HEK293 (cell line): ENCODE data around the gene TTC39A.

Experiments used
- CTCF ChIA-PET: fragments of 350-600 bp; formaldehyde crosslinking; extraction: SDS; loops from one replicate; lab custom pipeline; 2021; ENCODE audit warnings: antibody characterized with exemption; lab: Yijun Ruan, JAX
- POLR2A ChIA-PET: fragments of 300-600 bp; formaldehyde crosslinking; extraction: SDS; loops from one replicate; lab custom pipeline; 2020; ENCODE audit warnings: antibody characterized with exemption, inconsistent platforms; lab: Yijun Ruan, JAX
- H3K27ac ChIP-seq: fragments of 200-500 bp; sonication (Bioruptor generic); 2 replicates; pipeline ENCODE4 v1.5.1; 2014; ENCODE audit warnings: low read depth, low read length, control low read depth, inconsistent platforms; ENCODE audit errors: extremely low read depth
- H3K36me3 ChIP-seq, 2 experiments: fragments of 200-500 bp in 1 of 2; sonication (Bioruptor generic) in 1 of 2; 1 replicate in 1 of 2; 2 replicates in 1 of 2; pipeline ENCODE4 v1.5.1; 2014 to 2017; ENCODE audit warnings: inconsistent platforms in 2 of 2, low read length in 2 of 2; ENCODE audit not compliant: control insufficient read depth in 2 of 2, insufficient read depth in 1 of 2
- H3K4me1 ChIP-seq: fragments of 200-500 bp; sonication (Bioruptor generic); 2 replicates; pipeline ENCODE4 v1.5.1; 2014; ENCODE audit warnings: mild to moderate bottlenecking, low read length, inconsistent platforms; ENCODE audit not compliant: control insufficient read depth, insufficient read depth
- H3K4me3 ChIP-seq: 2 replicates; pipeline ENCODE4 v1.5.1; 2011; ENCODE audit warnings: low read depth, mild to moderate bottlenecking, control low read depth, low read length, moderate library complexity
- H3K9me3 ChIP-seq: fragments of 200-500 bp; sonication (Bioruptor generic); 2 replicates; pipeline ENCODE4 v1.5.1; 2014; ENCODE audit warnings: low read depth, low read length, inconsistent platforms; ENCODE audit not compliant: control insufficient read depth, insufficient read depth
- BCL11B ChIP-seq: fragments of 450-650 bp; formaldehyde crosslinking; IDR thresholded peaks from 2 replicates; pipeline ENCODE4 v1.5.1; 2016; ENCODE audit warnings: low read depth, missing biosample characterization, missing genetic modification characterization
- GLIS1 ChIP-seq: fragments of 450-650 bp; formaldehyde crosslinking; IDR thresholded peaks from 2 replicates; pipeline ENCODE4 v1.5.1; 2016; ENCODE audit warnings: missing biosample characterization, missing genetic modification characterization
- SP3 ChIP-seq: fragments of 450-650 bp; formaldehyde crosslinking; IDR thresholded peaks from 2 replicates; pipeline ENCODE4 v1.5.1; 2016; ENCODE audit warnings: missing biosample characterization, missing genetic modification characterization
- TRIM28 ChIP-seq: IDR thresholded peaks from 2 replicates; pipeline ENCODE4 v1.6.1; 2011; ENCODE audit warnings: low read length, control low read depth, borderline replicate concordance
- ZBTB20 ChIP-seq: fragments of 450-650 bp; formaldehyde crosslinking; IDR thresholded peaks from 2 replicates; pipeline ENCODE4 v1.5.1; 2016; ENCODE audit warnings: missing biosample characterization, missing genetic modification characterization
- ZNF112 ChIP-seq: fragments of 450-650 bp; formaldehyde crosslinking; IDR thresholded peaks from 2 replicates; pipeline ENCODE4 v1.5.0; 2017; ENCODE audit warnings: missing biosample characterization, missing genetic modification characterization
- ZNF114 ChIP-seq: fragments of 450-650 bp; formaldehyde crosslinking; IDR thresholded peaks from 2 replicates; pipeline ENCODE4 v1.5.0; 2017; ENCODE audit warnings: missing biosample characterization, missing genetic modification characterization
- ZNF133 ChIP-seq: fragments of 450-650 bp; formaldehyde crosslinking; IDR thresholded peaks from 2 replicates; pipeline ENCODE4 v1.5.1; 2016; ENCODE audit warnings: missing biosample characterization, missing genetic modification characterization
- ZNF138 ChIP-seq: fragments of 450-650 bp; formaldehyde crosslinking; IDR thresholded peaks from 2 replicates; pipeline ENCODE4 v1.5.1; 2016; ENCODE audit warnings: missing biosample characterization, missing genetic modification characterization, borderline replicate concordance
- ZNF2 ChIP-seq: fragments of 450-650 bp; formaldehyde crosslinking; IDR thresholded peaks from 2 replicates; pipeline ENCODE4 v1.5.1; 2016; ENCODE audit warnings: missing biosample characterization, missing genetic modification characterization
- ZNF214 ChIP-seq: fragments of 450-650 bp; formaldehyde crosslinking; IDR thresholded peaks from 2 replicates; pipeline ENCODE4 v1.5.1; 2017; ENCODE audit warnings: missing biosample characterization, mild to moderate bottlenecking, missing genetic modification characterization, borderline replicate concordance
- ZNF223 ChIP-seq: fragments of 450-650 bp; formaldehyde crosslinking; IDR thresholded peaks from 2 replicates; pipeline ENCODE4 v1.5.1; 2016; ENCODE audit warnings: missing biosample characterization, missing genetic modification characterization
- ZNF335 ChIP-seq: fragments of 450-650 bp; formaldehyde crosslinking; conservative IDR thresholded peaks from 2 replicates; pipeline ENCODE4 v1.5.1; 2016; ENCODE audit warnings: missing biosample characterization, missing genetic modification characterization
- ZNF37A ChIP-seq: fragments of 450-650 bp; IDR thresholded peaks from 2 replicates; pipeline ENCODE4 v1.5.1; 2018; ENCODE audit warnings: missing biosample characterization, missing genetic modification characterization
- ZNF404 ChIP-seq: fragments of 450-650 bp; formaldehyde crosslinking; IDR thresholded peaks from 2 replicates; pipeline ENCODE4 v1.5.1; 2017; ENCODE audit warnings: missing biosample characterization, missing genetic modification characterization
- ZNF501 ChIP-seq: fragments of 450-650 bp; formaldehyde crosslinking; IDR thresholded peaks from 2 replicates; pipeline ENCODE4 v1.5.1; 2016; ENCODE audit warnings: missing biosample characterization, missing genetic modification characterization
- ZNF561 ChIP-seq: fragments of 450-650 bp; IDR thresholded peaks from 2 replicates; pipeline ENCODE4 v1.5.1; 2018; ENCODE audit warnings: missing biosample characterization, missing genetic modification characterization, borderline replicate concordance
- ZNF626 ChIP-seq: fragments of 450-650 bp; sonication (Bioruptor Pico); formaldehyde crosslinking; IDR thresholded peaks from 2 replicates; pipeline ENCODE4 v1.5.1; 2018; ENCODE audit warnings: missing biosample characterization, missing genetic modification characterization, inconsistent platforms
- ZNF664 ChIP-seq: fragments of 450-650 bp; formaldehyde crosslinking; IDR thresholded peaks from 2 replicates; pipeline ENCODE4 v1.5.1; 2016; ENCODE audit warnings: missing biosample characterization, missing genetic modification characterization
- ZNF701 ChIP-seq: fragments of 450-650 bp; formaldehyde crosslinking; IDR thresholded peaks from 2 replicates; pipeline ENCODE4 v1.5.1; 2016; ENCODE audit warnings: missing biosample characterization, missing genetic modification characterization
- ZNF76 ChIP-seq: fragments of 450-650 bp; formaldehyde crosslinking; IDR thresholded peaks from 2 replicates; pipeline ENCODE4; 2016; ENCODE audit warnings: low read depth, missing biosample characterization, missing genetic modification characterization, borderline replicate concordance
- ZSCAN16 ChIP-seq: fragments of 450-650 bp; formaldehyde crosslinking; IDR thresholded peaks from 2 replicates; pipeline ENCODE4 v1.5.1; 2016; ENCODE audit warnings: missing biosample characterization, missing genetic modification characterization
- TF ChIP-seq, protein P1 (sequence below): fragments of 450-650 bp; formaldehyde crosslinking; IDR thresholded peaks from 2 replicates; pipeline ENCODE4 v1.5.1; 2016; ENCODE audit warnings: missing biosample characterization, missing genetic modification characterization
- TF ChIP-seq, protein P2 (sequence below): fragments of 450-650 bp; IDR thresholded peaks from 2 replicates; pipeline ENCODE4 v1.5.1; 2018; ENCODE audit warnings: missing biosample characterization, mild to moderate bottlenecking, missing genetic modification characterization
- TF ChIP-seq, protein P3 (sequence below): fragments of 450-650 bp; formaldehyde crosslinking; IDR thresholded peaks from 2 replicates; pipeline ENCODE4 v1.5.1; 2016; ENCODE audit warnings: missing biosample characterization, missing genetic modification characterization
- TF ChIP-seq, protein P4 (sequence below): fragments of 450-650 bp; formaldehyde crosslinking; IDR thresholded peaks from 2 replicates; pipeline ENCODE4 v1.5.1; 2016; ENCODE audit warnings: missing biosample characterization, missing genetic modification characterization
- TF ChIP-seq, protein P5 (sequence below): fragments of 450-650 bp; formaldehyde crosslinking; IDR thresholded peaks from 2 replicates; pipeline ENCODE4 v1.5.1; 2016; ENCODE audit warnings: missing biosample characterization, missing genetic modification characterization

Gene TTC39A

DNA sequence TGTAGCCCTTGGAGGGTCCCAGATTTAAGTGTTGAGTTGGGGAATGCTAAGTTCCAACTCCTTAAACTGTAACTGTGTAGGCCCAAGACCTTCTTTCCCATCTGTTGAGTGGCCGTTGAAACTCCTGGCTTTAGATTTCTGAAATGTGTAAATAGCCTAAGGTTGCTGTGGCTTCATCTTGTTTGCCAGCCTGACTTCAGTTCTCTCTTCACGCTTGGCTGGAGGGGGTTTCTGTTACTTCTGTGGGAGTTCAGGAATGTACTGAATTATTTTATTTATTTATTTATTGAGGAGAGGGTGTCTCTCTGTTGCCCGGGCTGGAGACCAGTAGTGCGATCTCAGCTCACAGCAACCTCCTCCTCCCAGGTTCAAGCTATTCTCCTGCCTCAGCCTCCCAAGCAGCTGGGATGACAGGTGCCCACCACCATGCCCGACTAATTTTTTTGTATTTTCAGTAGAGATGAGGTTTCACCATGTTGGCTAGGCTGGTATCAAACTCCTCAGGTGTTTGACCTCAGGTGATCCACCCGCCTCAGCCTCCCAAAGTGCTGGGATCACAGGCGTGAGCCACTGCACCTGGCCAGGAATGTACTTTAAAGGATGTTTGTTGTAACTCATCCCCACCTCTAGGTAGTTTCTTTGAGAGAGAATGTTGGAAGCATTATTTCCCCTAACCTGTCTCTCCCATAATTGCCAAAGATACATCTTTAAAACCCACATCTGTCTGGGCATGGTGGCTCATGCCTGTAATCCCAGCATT, 5.9 kb downstream of the TTC39A start:
- no peak overlapping the region for H3K4me3 ChIP-seq
- H3K27ac ChIP-seq, result no peak overlapping the region
- ChIA-PET CTCF (no interaction called here), POLR2A (no interaction called here)
- no peaks in the 10 kb centered on the region; a peak in 1 of 3 replicates for H3K36me3 ChIP-seq
- H3K4me1 ChIP-seq, result no peaks in the 10 kb centered on the region
- no peaks in the 10 kb centered on the region for H3K9me3 ChIP-seq
- no peak for TF ChIP-seq ZNF501 (tag by site-specific recombination)
- no peak for TF ChIP-seq ZNF335 (tag by site-specific recombination)
- TF ChIP-seq ZNF626 (tag by site-specific recombination), result no peak
- TF ChIP-seq ZNF404 (tag by site-specific recombination), result no peak
- TF ChIP-seq GLIS1, result no peak
- TF ChIP-seq, protein P1, sequence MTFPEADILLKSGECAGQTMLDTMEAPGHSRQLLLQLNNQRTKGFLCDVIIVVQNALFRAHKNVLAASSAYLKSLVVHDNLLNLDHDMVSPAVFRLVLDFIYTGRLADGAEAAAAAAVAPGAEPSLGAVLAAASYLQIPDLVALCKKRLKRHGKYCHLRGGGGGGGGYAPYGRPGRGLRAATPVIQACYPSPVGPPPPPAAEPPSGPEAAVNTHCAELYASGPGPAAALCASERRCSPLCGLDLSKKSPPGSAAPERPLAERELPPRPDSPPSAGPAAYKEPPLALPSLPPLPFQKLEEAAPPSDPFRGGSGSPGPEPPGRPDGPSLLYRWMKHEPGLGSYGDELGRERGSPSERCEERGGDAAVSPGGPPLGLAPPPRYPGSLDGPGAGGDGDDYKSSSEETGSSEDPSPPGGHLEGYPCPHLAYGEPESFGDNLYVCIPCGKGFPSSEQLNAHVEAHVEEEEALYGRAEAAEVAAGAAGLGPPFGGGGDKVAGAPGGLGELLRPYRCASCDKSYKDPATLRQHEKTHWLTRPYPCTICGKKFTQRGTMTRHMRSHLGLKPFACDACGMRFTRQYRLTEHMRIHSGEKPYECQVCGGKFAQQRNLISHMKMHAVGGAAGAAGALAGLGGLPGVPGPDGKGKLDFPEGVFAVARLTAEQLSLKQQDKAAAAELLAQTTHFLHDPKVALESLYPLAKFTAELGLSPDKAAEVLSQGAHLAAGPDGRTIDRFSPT, result no peak
- no peak for TF ChIP-seq ZNF223 (tag by site-specific recombination)
- TF ChIP-seq, protein P2, sequence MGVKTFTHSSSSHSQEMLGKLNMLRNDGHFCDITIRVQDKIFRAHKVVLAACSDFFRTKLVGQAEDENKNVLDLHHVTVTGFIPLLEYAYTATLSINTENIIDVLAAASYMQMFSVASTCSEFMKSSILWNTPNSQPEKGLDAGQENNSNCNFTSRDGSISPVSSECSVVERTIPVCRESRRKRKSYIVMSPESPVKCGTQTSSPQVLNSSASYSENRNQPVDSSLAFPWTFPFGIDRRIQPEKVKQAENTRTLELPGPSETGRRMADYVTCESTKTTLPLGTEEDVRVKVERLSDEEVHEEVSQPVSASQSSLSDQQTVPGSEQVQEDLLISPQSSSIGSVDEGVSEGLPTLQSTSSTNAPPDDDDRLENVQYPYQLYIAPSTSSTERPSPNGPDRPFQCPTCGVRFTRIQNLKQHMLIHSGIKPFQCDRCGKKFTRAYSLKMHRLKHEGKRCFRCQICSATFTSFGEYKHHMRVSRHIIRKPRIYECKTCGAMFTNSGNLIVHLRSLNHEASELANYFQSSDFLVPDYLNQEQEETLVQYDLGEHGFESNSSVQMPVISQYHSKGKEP (tag by site-specific recombination), result no peak
- TF ChIP-seq BCL11B (tag by site-specific recombination), result no peak
- no peak for TF ChIP-seq ZBTB20 (tag by site-specific recombination)
- TF ChIP-seq ZNF114, result no peak
- TF ChIP-seq ZNF664 (tag by site-specific recombination), result no peak
- TF ChIP-seq ZNF701 (tag by site-specific recombination), result no peak
- TF ChIP-seq, protein P3, sequence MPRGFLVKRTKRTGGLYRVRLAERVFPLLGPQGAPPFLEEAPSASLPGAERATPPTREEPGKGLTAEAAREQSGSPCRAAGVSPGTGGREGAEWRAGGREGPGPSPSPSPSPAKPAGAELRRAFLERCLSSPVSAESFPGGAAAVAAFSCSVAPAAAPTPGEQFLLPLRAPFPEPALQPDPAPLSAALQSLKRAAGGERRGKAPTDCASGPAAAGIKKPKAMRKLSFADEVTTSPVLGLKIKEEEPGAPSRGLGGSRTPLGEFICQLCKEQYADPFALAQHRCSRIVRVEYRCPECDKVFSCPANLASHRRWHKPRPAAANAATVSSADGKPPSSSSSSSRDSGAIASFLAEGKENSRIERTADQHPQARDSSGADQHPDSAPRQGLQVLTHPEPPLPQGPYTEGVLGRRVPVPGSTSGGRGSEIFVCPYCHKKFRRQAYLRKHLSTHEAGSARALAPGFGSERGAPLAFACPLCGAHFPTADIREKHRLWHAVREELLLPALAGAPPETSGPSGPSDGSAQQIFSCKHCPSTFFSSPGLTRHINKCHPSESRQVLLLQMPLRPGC (tag by site-specific recombination), result no peak
- no peak for TF ChIP-seq ZSCAN16 (tag by site-specific recombination)
- TF ChIP-seq ZNF37A, result no peak
- TF ChIP-seq ZNF561 (tag by site-specific recombination), result no peak

DNA sequence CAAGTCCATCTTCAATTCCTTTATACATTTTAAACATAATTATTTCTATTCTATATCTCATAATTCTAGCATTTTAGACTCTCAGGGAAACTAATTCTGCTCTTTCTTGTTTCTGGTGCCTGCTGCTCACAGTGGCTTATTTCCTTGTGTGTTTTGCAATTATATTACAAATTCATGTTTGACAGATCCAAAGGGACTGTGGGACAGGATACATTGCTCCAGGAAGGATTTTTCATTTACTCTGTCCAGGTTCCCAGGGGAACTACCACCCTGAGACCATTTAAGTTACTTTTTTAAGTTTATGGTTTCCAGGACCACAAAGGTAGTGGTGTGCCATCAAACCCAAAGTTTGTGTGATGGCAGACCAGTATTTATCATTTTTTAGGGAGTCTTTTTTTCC, 6.6 kb downstream of the TTC39A start:
- Histone ChIP-seq H3K9me3 (no peaks in the 10 kb centered on the region), H3K4me3 (no peak overlapping the region), H3K4me1 (no peaks in the 10 kb centered on the region), H3K27ac (no peak overlapping the region), H3K36me3 (no peaks in the 10 kb centered on the region; a peak in 1 of 3 replicates)
- POLR2A ChIA-PET, result no interaction called here
- CTCF ChIA-PET, result no interaction called here
- no peak for TF ChIP-seq ZNF112 (tag by site-specific recombination)
- TF ChIP-seq SP3, result no peak
- no peak for TF ChIP-seq ZNF2 (tag by site-specific recombination)
- TF ChIP-seq, protein P4, sequence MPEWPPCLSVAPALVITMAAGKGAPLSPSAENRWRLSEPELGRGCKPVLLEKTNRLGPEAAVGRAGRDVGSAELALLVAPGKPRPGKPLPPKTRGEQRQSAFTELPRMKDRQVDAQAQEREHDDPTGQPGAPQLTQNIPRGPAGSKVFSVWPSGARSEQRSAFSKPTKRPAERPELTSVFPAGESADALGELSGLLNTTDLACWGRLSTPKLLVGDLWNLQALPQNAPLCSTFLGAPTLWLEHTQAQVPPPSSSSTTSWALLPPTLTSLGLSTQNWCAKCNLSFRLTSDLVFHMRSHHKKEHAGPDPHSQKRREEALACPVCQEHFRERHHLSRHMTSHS (tag by site-specific recombination), result no peak
- TF ChIP-seq ZNF138 (tag by site-specific recombination), result no peak
- no peak for TF ChIP-seq ZNF76 (tag by site-specific recombination)
- TF ChIP-seq ZNF214 (tag by site-specific recombination), result no peak
- TF ChIP-seq TRIM28, result no peak
- no peak for TF ChIP-seq ZNF133 (tag by site-specific recombination)
- TF ChIP-seq, protein P5, sequence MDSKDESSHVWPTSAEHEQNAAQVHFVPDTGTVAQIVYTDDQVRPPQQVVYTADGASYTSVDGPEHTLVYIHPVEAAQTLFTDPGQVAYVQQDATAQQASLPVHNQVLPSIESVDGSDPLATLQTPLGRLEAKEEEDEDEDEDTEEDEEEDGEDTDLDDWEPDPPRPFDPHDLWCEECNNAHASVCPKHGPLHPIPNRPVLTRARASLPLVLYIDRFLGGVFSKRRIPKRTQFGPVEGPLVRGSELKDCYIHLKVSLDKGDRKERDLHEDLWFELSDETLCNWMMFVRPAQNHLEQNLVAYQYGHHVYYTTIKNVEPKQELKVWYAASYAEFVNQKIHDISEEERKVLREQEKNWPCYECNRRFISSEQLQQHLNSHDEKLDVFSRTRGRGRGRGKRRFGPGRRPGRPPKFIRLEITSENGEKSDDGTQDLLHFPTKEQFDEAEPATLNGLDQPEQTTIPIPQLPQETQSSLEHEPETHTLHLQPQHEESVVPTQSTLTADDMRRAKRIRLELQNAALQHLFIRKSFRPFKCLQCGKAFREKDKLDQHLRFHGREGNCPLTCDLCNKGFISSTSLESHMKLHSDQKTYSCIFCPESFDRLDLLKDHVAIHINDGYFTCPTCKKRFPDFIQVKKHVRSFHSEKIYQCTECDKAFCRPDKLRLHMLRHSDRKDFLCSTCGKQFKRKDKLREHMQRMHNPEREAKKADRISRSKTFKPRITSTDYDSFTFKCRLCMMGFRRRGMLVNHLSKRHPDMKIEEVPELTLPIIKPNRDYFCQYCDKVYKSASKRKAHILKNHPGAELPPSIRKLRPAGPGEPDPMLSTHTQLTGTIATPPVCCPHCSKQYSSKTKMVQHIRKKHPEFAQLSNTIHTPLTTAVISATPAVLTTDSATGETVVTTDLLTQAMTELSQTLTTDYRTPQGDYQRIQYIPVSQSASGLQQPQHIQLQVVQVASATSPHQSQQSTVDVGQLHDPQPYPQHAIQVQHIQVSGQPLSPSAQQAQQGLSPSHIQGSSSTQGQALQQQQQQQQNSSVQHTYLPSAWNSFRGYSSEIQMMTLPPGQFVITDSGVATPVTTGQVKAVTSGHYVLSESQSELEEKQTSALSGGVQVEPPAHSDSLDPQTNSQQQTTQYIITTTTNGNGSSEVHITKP, result no peak
